Mononuclear cell (primary cell): Measurements from ENCODE around the gene B4GALT5. TPM values are rescaled to one million over a fixed set of nuclear protein-coding genes. Genes with fewer than 3 reads are reported as not detected.
"Not testable (repeated sequence)": the region's sequence is repeated elsewhere in the genome, so short reads cannot be mapped to it uniquely, and the experiment has no call there.

Source experiments
- H3K27me3 ChIP-seq: 2 replicates; pipeline ENCODE4 v1.6.0; 2011; ENCODE audit warnings: low read length, control low read depth; ENCODE audit not compliant: insufficient read depth
- H3K4me1 ChIP-seq: 2 replicates; pipeline ENCODE4 v1.5.1; 2011; ENCODE audit warnings: mild to moderate bottlenecking, low read length, control low read depth; ENCODE audit not compliant: insufficient read depth
- H3K4me3 ChIP-seq: 2 replicates; pipeline ENCODE4 v1.5.1; 2011; ENCODE audit warnings: mild to moderate bottlenecking, low read length, moderate library complexity
- H3K9me3 ChIP-seq: 2 replicates; pipeline ENCODE4 v1.5.1; 2011; ENCODE audit warnings: low read depth, mild to moderate bottlenecking, control low read depth, low read length
- total RNA-seq: library from RNA; depleted of rRNA; stranded (reverse); fragments of >200 nt; gene quantifications from one replicate; pipeline ENCODE4 v1.2.3, GENCODE V29; 2012

Gene B4GALT5
- total RNA-seq, 1 donor = 16.0 TPM

GRCh38 chr20:49668878-49669195, 44.8 kb downstream of the B4GALT5 start:
- H3K9me3 ChIP-seq, H3K4me3 ChIP-seq, H3K27me3 ChIP-seq: not testable (repeated sequence)
- H3K4me1 ChIP-seq = peaks cover 55% of the 10 kb centered on the region

- H3K4me3 ChIP-seq = no peak overlapping the region
These were observed 45.3 kb downstream of the B4GALT5 start for GRCh38 chr20:49668181-49668877.

GRCh38 chr20:49666911-49667310, 46.8 kb downstream of the B4GALT5 start:
- H3K9me3 ChIP-seq = no peaks in the 10 kb centered on the region
- no peak overlapping the region for H3K4me3 ChIP-seq
- H3K27me3 ChIP-seq = no peaks in the 10 kb centered on the region
- peaks cover 53% of the 10 kb centered on the region for H3K4me1 ChIP-seq

More at GRCh38 chr20:49668181-49668877, 45.3 kb downstream of the B4GALT5 start:
- H3K27me3 ChIP-seq = no peaks in the 10 kb centered on the region
- H3K9me3 ChIP-seq = no peaks in the 10 kb centered on the region
- H3K4me1 ChIP-seq = peaks cover 55% of the 10 kb centered on the region

GRCh38 chr20:49665796-49666195, 47.9 kb downstream of the B4GALT5 start:
- Histone ChIP-seq H3K27me3 (no peaks in the 10 kb centered on the region), H3K4me3 (no peak overlapping the region), H3K9me3 (no peaks in the 10 kb centered on the region), H3K4me1 (peaks cover 54% of the 10 kb centered on the region)

GRCh38 chr20:49664612-49665313, 48.9 kb downstream of the B4GALT5 start:
- no peak overlapping the region for H3K4me3 ChIP-seq
- H3K27me3 ChIP-seq = no peaks in the 10 kb centered on the region
- peaks cover 46% of the 10 kb centered on the region for H3K4me1 ChIP-seq
- H3K9me3 ChIP-seq = no peaks in the 10 kb centered on the region

GRCh38 chr20:49663112-49663511, 50.6 kb downstream of the B4GALT5 start:
- Histone ChIP-seq H3K27me3 (no peaks in the 10 kb centered on the region), H3K9me3 (no peaks in the 10 kb centered on the region), H3K4me3 (no peak overlapping the region), H3K4me1 (peaks cover 38% of the 10 kb centered on the region)

- H3K27me3 ChIP-seq = no peaks in the 10 kb centered on the region
- H3K4me1 ChIP-seq = peaks cover 44% of the 10 kb centered on the region
- no peak overlapping the region for H3K4me3 ChIP-seq
- H3K9me3 ChIP-seq = no peaks in the 10 kb centered on the region
These were observed 51.9 kb downstream of the B4GALT5 start for GRCh38 chr20:49661560-49662329.

GRCh38 chr20:49660912-49661311, 52.8 kb downstream of the B4GALT5 start:
- Histone ChIP-seq H3K9me3 (no peaks in the 10 kb centered on the region), H3K27me3 (no peaks in the 10 kb centered on the region), H3K4me3 (no peak overlapping the region), H3K4me1 (peaks cover 46% of the 10 kb centered on the region)

GRCh38 chr20:49659056-49659455, 54.6 kb downstream of the B4GALT5 start:
- H3K27me3 ChIP-seq = no peaks in the 10 kb centered on the region
- no peaks in the 10 kb centered on the region for H3K9me3 ChIP-seq
- H3K4me1 ChIP-seq = peaks cover 43% of the 10 kb centered on the region
- no peak overlapping the region for H3K4me3 ChIP-seq

GRCh38 chr20:49658508-49658907, 55.2 kb downstream of the B4GALT5 start:
- Histone ChIP-seq H3K27me3 (no peaks in the 10 kb centered on the region), H3K4me3 (no peak overlapping the region), H3K4me1 (peaks cover 39% of the 10 kb centered on the region), H3K9me3 (no peaks in the 10 kb centered on the region)

- Histone ChIP-seq H3K4me3 (no peak overlapping the region), H3K4me1 (peaks cover 41% of the 10 kb centered on the region), H3K9me3 (no peaks in the 10 kb centered on the region), H3K27me3 (no peaks in the 10 kb centered on the region)
These were observed 56.4 kb downstream of the B4GALT5 start for GRCh38 chr20:49657118-49657901.

GRCh38 chr20:49656304-49656703, 57.4 kb downstream of the B4GALT5 start:
- Histone ChIP-seq H3K9me3 (no peaks in the 10 kb centered on the region), H3K4me3 (no peak overlapping the region), H3K4me1 (peaks cover 33% of the 10 kb centered on the region), H3K27me3 (no peaks in the 10 kb centered on the region)

GRCh38 chr20:49653925-49654434, 59.7 kb downstream of the B4GALT5 start:
- peaks cover 24% of the 10 kb centered on the region for H3K4me1 ChIP-seq
- H3K27me3 ChIP-seq = no peaks in the 10 kb centered on the region
- no peak overlapping the region for H3K4me3 ChIP-seq
- H3K9me3 ChIP-seq = no peaks in the 10 kb centered on the region

GRCh38 chr20:49649672-49650071, 64.0 kb downstream of the B4GALT5 start:
- peaks cover 5% of the 10 kb centered on the region for H3K4me1 ChIP-seq
- H3K4me3 ChIP-seq = no peak overlapping the region
- H3K27me3 ChIP-seq = no peaks in the 10 kb centered on the region
- no peaks in the 10 kb centered on the region for H3K9me3 ChIP-seq
